ENCODE measurements around the gene KLHL30. TPM values are rescaled to one million over a fixed set of nuclear protein-coding genes. Genes with fewer than 3 reads are reported as not detected.

KLHL30 gene
- total RNA-seq, 1 donor from 2014 or later = 0.26 TPM

- Histone ChIP-seq H3K36me3 (ENCODE audit: control insufficient read depth, insufficient read depth, low read length) (no peaks in the 10 kb centered on the region), H3K4me3 (ENCODE audit: low read depth, low read length) (no peak overlapping the region), H3K27me3 (ENCODE audit: control insufficient read depth, insufficient read depth, low read length) (peaks cover 8% of the 10 kb centered on the region)
- DNase-seq (ENCODE audit: low read depth) = peak; percentile 25
- FAIRE-seq = no peak
- TF ChIP-seq CTCF (IDR thresholded peaks at IDR 0.05; ENCODE audit: insufficient read depth, low read length, severe bottlenecking) = no peak
These were observed 21.0 kb upstream of the KLHL30 start for GRCh38 chr2:238117199-238118154.

- Histone ChIP-seq H3K4me3 (ENCODE audit: low read depth, low read length) (no peak overlapping the region), H3K36me3 (ENCODE audit: control insufficient read depth, insufficient read depth, low read length) (no peaks in the 10 kb centered on the region), H3K27me3 (ENCODE audit: control insufficient read depth, insufficient read depth, low read length) (peaks cover 8% of the 10 kb centered on the region)
- DNase-seq (ENCODE audit: low read depth) = no peak
- TF ChIP-seq CTCF (IDR thresholded peaks at IDR 0.05; ENCODE audit: insufficient read depth, low read length, severe bottlenecking) = no peak
- no peak for FAIRE-seq
These were observed 18.6 kb upstream of the KLHL30 start for GRCh38 chr2:238119756-238120462.

GRCh38 chr2:238120463-238121298 is 17.8 kb upstream of the KLHL30 start:
- DNase-seq (ENCODE audit: low read depth) (no peak), FAIRE-seq (no peak)
- Histone ChIP-seq H3K27me3 (ENCODE audit: control insufficient read depth, insufficient read depth, low read length) (peaks cover 8% of the 10 kb centered on the region), H3K36me3 (ENCODE audit: control insufficient read depth, insufficient read depth, low read length) (no peaks in the 10 kb centered on the region), H3K4me3 (ENCODE audit: low read depth, low read length) (no peak overlapping the region)
- peak; percentile 9 for TF ChIP-seq CTCF (IDR thresholded peaks at IDR 0.05; ENCODE audit: insufficient read depth, low read length, severe bottlenecking)

- DNase-seq (ENCODE audit: low read depth) (no peak), FAIRE-seq (no peak)
- Histone ChIP-seq H3K27me3 (ENCODE audit: control insufficient read depth, insufficient read depth, low read length) (peaks cover 8% of the 10 kb centered on the region), H3K4me3 (ENCODE audit: low read depth, low read length) (no peak overlapping the region), H3K36me3 (ENCODE audit: control insufficient read depth, insufficient read depth, low read length) (no peaks in the 10 kb centered on the region)
- no peak for TF ChIP-seq CTCF (IDR thresholded peaks at IDR 0.05; ENCODE audit: insufficient read depth, low read length, severe bottlenecking)
These were observed 16.8 kb upstream of the KLHL30 start for GRCh38 chr2:238121511-238122286.
